ENCODE results near the gene ADAMTS7. TPM values are rescaled to one million over a fixed set of nuclear protein-coding genes. Genes with fewer than 3 reads are reported as not detected.
"Not testable (repeated sequence)": the region's sequence is repeated elsewhere in the genome, so short reads cannot be mapped to it uniquely, and the experiment has no call there.

ADAMTS7 gene
- total RNA-seq, 2 donors from 2014 or later: 0.19 to 0.20 TPM

DNA sequence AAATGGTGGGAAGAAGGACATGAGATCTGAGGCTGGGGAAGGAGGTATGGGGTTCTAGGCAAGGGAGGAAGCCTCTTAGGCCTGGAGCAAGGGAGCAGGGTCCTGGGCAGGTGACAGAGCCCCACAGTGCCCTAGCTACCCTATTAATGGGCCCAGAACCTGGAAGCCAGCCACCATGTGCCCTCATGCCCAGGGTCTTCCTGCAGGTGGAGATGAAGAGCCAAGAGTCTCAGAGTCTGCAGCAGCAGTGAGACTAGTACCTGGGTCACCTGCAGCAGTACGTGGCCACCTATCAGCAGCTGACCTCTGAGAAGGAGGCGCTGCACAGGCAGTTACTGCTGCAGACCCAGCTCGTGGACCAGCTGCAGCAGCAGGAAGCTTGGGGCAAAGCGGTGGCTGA, 75.0 kb downstream of the ADAMTS7 start:
- H3K4me1 Mint-ChIP-seq (ENCODE audit: low read depth in 2 of 2); ATAC-seq; H3K4me3 Mint-ChIP-seq; H3K27ac Mint-ChIP-seq; DNase-seq (ENCODE audit: low spot score); H3K9me3 Mint-ChIP-seq; H3K36me3 Mint-ChIP-seq: not testable (repeated sequence)
- H3K27me3 Mint-ChIP-seq: peaks cover 20 to 23% of the 10 kb centered on the region in 2 donors

- Mint-ChIP-seq H3K27me3 (peaks cover 22 to 23% of the 10 kb centered on the region in 2 donors), H3K4me3 (no peak overlapping the region), H3K27ac (no peak overlapping the region), H3K9me3 (no peaks in the 10 kb centered on the region), H3K4me1 (ENCODE audit: low read depth in 2 of 2) (peaks cover 0 to 2% of the 10 kb centered on the region in 2 donors), H3K36me3 (no peaks in the 10 kb centered on the region)
- ATAC-seq (no peak), DNase-seq (ENCODE audit: low spot score) (no peak)
Observed at GRCh38 chr15:78734451-78735064, 76.7 kb downstream of the ADAMTS7 start.

DNA sequence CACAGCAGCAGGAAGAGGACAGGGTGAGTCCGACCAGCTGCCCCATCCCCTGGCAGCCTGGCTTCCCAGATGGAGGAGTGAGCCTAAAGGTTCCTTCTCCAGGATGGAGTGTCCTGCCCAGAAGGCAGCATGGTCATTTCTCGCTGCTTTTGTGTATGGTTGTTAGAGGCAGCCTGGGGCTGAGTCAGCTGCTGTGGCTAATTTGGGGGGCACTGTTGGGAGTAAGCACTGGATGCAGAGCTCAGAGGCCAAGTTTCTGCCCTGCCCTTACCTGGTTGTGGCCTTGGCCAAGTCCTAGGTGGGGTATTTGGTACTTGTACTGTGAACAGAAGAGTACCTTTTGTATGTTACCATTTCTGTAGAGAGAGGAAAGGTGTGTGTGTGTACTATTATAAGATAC, 78.6 kb downstream of the ADAMTS7 start:
- ATAC-seq (no peak), DNase-seq (ENCODE audit: low spot score) (no peak)
- peaks cover 0 to 1% of the 10 kb centered on the region in 2 donors for H3K4me1 Mint-ChIP-seq (ENCODE audit: low read depth in 2 of 2)
- H3K36me3 Mint-ChIP-seq: no peaks in the 10 kb centered on the region
- H3K27ac Mint-ChIP-seq: no peak overlapping the region
- H3K4me3 Mint-ChIP-seq: no peak overlapping the region
- peaks cover 21 to 23% of the 10 kb centered on the region in 2 donors for H3K27me3 Mint-ChIP-seq
- no peaks in the 10 kb centered on the region for H3K9me3 Mint-ChIP-seq

DNA sequence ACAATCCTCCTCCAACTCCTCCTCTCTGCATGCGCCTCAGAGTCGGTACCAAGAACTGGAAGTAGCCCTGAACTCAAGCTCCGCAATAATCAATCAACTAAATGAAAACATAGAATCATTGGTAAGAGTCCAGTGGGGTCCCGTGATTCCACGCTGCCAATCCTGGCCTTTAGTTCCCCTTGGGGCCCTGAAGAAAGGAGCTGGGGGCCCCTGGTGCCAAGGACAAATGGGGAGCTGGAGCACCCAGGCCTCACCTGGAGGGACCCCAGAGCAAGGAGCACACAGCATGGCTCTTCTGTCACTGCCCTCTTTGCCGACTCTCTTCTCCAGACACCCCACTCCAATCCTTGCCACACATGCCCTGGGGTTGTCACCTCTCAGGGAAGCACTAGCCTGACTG, 80.3 kb downstream of the ADAMTS7 start:
- H3K27ac Mint-ChIP-seq: no peak overlapping the region
- H3K9me3 Mint-ChIP-seq: no peaks in the 10 kb centered on the region
- H3K27me3 Mint-ChIP-seq: peaks cover 23% of the 10 kb centered on the region in 2 donors
- no peak overlapping the region for H3K4me3 Mint-ChIP-seq
- no peak for ATAC-seq
- H3K4me1 Mint-ChIP-seq (ENCODE audit: low read depth in 2 of 2): peaks cover 0 to 3% of the 10 kb centered on the region in 2 donors
- no peaks in the 10 kb centered on the region for H3K36me3 Mint-ChIP-seq
- no peak for DNase-seq (ENCODE audit: low spot score)

DNA sequence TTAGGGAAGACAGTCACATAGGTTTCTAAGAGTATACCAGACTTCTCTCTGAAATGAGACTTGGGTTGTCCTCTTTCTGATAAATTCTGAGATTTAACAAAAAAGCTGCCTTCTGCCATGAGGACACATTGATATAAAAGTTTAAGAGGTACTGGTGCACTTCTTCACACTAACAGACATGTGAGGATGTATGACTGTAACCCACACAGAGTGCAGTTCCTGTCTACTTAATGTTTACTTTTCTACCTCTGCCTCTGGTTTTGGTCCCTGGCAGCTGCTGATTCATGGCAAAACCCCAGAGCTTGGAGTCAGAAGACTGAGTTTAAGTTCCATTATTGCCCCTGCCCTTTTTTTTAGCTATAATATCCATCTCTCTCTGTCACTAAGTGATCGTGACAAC, 82.8 kb downstream of the ADAMTS7 start:
- H3K36me3 Mint-ChIP-seq; H3K4me3 Mint-ChIP-seq; DNase-seq (ENCODE audit: low spot score); H3K4me1 Mint-ChIP-seq (ENCODE audit: low read depth in 2 of 2); H3K27me3 Mint-ChIP-seq; H3K27ac Mint-ChIP-seq; H3K9me3 Mint-ChIP-seq; ATAC-seq: not testable (repeated sequence)

DNA sequence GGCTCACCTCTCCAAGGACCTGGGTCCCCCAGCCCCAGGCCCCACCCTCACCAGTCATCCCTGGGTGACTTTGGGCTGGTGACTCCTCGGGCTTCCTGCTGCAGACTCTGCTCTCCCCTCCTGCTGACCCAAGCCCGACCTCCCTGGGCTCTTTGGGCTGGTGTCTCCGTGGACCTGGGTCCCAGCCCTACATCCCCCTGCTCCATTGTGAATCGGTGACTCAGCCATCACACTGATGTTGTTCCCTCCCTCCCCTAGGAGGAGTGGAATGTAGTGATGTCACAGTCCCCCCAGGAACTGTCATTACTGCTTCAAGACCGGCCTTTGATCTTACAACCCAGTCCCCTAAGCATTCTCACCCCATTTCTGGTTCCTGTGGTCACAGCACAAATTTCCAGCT, 83.7 kb downstream of the ADAMTS7 start:
- no peaks in the 10 kb centered on the region for H3K36me3 Mint-ChIP-seq
- H3K27me3 Mint-ChIP-seq: peaks cover 2 to 9% of the 10 kb centered on the region in 2 donors
- H3K4me3 Mint-ChIP-seq: no peak overlapping the region
- no peaks in the 10 kb centered on the region for H3K9me3 Mint-ChIP-seq
- peaks cover 0 to 3% of the 10 kb centered on the region in 2 donors for H3K4me1 Mint-ChIP-seq (ENCODE audit: low read depth in 2 of 2)
- DNase-seq (ENCODE audit: low spot score): no peak
- no peak overlapping the region for H3K27ac Mint-ChIP-seq
- no peak for ATAC-seq

- no peak overlapping the region for H3K27ac Mint-ChIP-seq
- peaks cover 0 to 3% of the 10 kb centered on the region in 2 donors for H3K4me1 Mint-ChIP-seq (ENCODE audit: low read depth in 2 of 2)
- no peak overlapping the region for H3K4me3 Mint-ChIP-seq
- DNase-seq (ENCODE audit: low spot score) (no peak), ATAC-seq (no peak)
- no peaks in the 10 kb centered on the region for H3K36me3 Mint-ChIP-seq
- no peaks in the 10 kb centered on the region for H3K9me3 Mint-ChIP-seq
- peaks cover 0 to 12% of the 10 kb centered on the region in 2 donors for H3K27me3 Mint-ChIP-seq
Observed at GRCh38 chr15:78726870-78727551, 84.3 kb downstream of the ADAMTS7 start.

- not testable (repeated sequence) for H3K36me3 Mint-ChIP-seq; H3K9me3 Mint-ChIP-seq; H3K4me3 Mint-ChIP-seq; DNase-seq (ENCODE audit: low spot score); H3K27ac Mint-ChIP-seq; ATAC-seq; H3K4me1 Mint-ChIP-seq (ENCODE audit: low read depth in 2 of 2)
- peaks cover 16 to 32% of the 10 kb centered on the region in 2 donors for H3K27me3 Mint-ChIP-seq
Observed at GRCh38 chr15:78719819-78720450, 91.3 kb downstream of the ADAMTS7 start.

DNA sequence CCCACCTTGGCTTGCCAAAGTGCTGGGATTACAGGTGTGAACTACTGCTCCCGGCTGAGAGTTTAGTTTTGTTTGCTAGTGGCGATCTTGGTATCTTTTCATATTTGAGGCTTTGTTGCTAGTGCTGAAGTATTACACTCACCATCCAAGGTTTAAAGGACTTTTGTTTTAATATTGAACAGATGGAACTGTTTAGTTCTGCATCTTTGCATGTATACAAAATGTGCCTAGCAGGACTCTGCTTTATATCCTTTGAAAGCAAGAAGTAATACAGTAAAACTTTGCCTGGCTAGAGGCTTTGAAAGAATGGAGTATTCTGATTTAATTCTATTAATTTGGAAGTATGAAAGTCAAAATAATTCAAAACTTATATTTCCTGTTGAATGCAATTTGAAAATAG, 92.4 kb downstream of the ADAMTS7 start:
- H3K9me3 Mint-ChIP-seq: no peaks in the 10 kb centered on the region
- peaks cover 16 to 33% of the 10 kb centered on the region in 2 donors for H3K27me3 Mint-ChIP-seq
- no peaks in the 10 kb centered on the region for H3K36me3 Mint-ChIP-seq
- no peak overlapping the region for H3K27ac Mint-ChIP-seq
- no peak for ATAC-seq
- H3K4me3 Mint-ChIP-seq: no peak overlapping the region
- DNase-seq (ENCODE audit: low spot score): no peak
- no peaks in the 10 kb centered on the region for H3K4me1 Mint-ChIP-seq (ENCODE audit: low read depth in 2 of 2)

- Mint-ChIP-seq H3K9me3 (no peaks in the 10 kb centered on the region), H3K4me1 (ENCODE audit: low read depth in 2 of 2) (no peaks in the 10 kb centered on the region), H3K27ac (no peak overlapping the region), H3K27me3 (peaks cover 20 to 41% of the 10 kb centered on the region in 2 donors), H3K4me3 (no peak overlapping the region), H3K36me3 (no peaks in the 10 kb centered on the region)
- DNase-seq (ENCODE audit: low spot score): no peak
- no peak for ATAC-seq
Observed at GRCh38 chr15:78717956-78718656, 93.2 kb downstream of the ADAMTS7 start.

DNA sequence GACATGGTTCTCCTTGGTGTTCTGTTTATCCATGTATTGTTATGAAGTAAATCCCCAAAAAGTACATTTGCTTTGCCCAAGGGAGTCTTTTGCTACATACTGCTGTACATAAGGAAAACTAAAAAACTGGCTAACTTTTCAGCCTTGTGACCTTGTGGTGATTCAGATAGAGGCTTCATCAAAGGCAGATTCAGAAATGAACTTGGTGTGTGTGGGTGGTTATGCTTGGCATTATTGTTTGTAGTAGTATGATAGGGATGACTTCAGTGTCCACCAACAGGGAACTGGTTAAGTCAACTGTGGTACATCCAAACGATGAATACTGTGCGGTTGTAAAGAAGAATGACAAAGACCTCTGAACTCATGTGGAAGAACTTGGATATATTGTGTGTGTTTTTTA, 94.6 kb downstream of the ADAMTS7 start:
- H3K9me3 Mint-ChIP-seq: no peaks in the 10 kb centered on the region
- peaks cover 17 to 43% of the 10 kb centered on the region in 2 donors for H3K27me3 Mint-ChIP-seq
- ATAC-seq (no peak), DNase-seq (ENCODE audit: low spot score) (no peak)
- H3K36me3 Mint-ChIP-seq: no peaks in the 10 kb centered on the region
- H3K4me1 Mint-ChIP-seq (ENCODE audit: low read depth in 2 of 2): no peaks in the 10 kb centered on the region
- H3K27ac Mint-ChIP-seq: no peak overlapping the region
- no peak overlapping the region for H3K4me3 Mint-ChIP-seq

DNA sequence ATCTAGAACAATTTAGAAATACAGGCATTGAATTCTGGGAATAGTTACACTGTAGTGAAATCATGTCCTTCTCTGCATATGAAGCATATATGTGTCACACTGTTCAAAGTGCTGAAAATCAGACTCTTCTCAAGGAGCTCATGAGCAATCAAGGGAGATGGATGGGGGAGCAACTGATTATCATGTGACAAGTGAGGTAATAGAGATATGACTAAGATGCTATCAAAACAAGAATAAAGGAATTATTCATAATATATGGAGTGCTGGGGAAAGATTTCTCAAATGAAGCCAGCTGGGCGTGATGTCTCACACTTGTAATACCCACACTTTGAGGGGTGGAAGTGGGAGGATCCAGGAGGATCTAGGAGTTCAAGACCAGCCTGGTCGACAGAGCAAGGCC, 95.3 kb downstream of the ADAMTS7 start:
- Mint-ChIP-seq H3K4me3 (no peak overlapping the region), H3K36me3 (no peaks in the 10 kb centered on the region), H3K27ac (no peak overlapping the region), H3K27me3 (peaks cover 17 to 43% of the 10 kb centered on the region in 2 donors), H3K4me1 (ENCODE audit: low read depth in 2 of 2) (no peaks in the 10 kb centered on the region), H3K9me3 (no peaks in the 10 kb centered on the region)
- ATAC-seq (no peak), DNase-seq (ENCODE audit: low spot score) (no peak)

DNA sequence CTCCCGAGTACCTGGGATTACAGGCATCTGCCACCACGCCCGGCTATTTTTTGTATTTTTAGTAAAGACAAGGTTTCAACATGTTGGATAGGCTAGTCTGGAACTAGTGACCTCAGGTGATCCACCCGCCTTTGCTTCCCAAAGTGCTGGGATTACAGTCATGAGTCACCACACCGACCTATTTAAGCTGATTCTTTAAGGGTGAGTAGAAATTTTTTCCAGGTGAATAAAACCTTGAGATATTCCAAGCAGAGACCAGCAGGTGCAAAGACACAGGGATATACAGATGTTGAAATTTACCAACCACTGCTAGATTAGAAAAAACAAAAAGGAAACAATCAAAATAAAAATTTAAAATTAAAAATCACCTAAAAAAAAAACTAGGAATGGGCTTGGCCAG, 95.8 kb downstream of the ADAMTS7 start:
- Mint-ChIP-seq H3K27me3 (peaks cover 17 to 43% of the 10 kb centered on the region in 2 donors), H3K4me3 (no peak overlapping the region), H3K9me3 (no peaks in the 10 kb centered on the region), H3K4me1 (ENCODE audit: low read depth in 2 of 2) (no peaks in the 10 kb centered on the region), H3K27ac (no peak overlapping the region), H3K36me3 (no peaks in the 10 kb centered on the region)
- no peak for ATAC-seq
- no peak for DNase-seq (ENCODE audit: low spot score)

GRCh38 chr15:78714890-78715289, 96.4 kb downstream of the ADAMTS7 start:
- Mint-ChIP-seq H3K27ac (no peak overlapping the region), H3K9me3 (no peaks in the 10 kb centered on the region), H3K4me1 (ENCODE audit: low read depth in 2 of 2) (no peaks in the 10 kb centered on the region), H3K4me3 (no peak overlapping the region), H3K27me3 (peaks cover 17 to 43% of the 10 kb centered on the region in 2 donors), H3K36me3 (no peaks in the 10 kb centered on the region)
- ATAC-seq (peak in 1 of 2 donors; percentile 48), DNase-seq (ENCODE audit: low spot score) (no peak)

Data from natural killer cell treated with Interleukin-12 subunit alpha and Interleukin-12 subunit beta and Interleukin-15 and Interleukin-18, amount 100 ng/mL, for 72 hours (primary cell).